IMR-90 (cell line): ENCODE measurements around the gene RARS1. TPM values are rescaled to one million over a fixed set of nuclear protein-coding genes. Genes with fewer than 3 reads are reported as not detected.

Experiments
- ATAC-seq: fragments of 200-7000 bp; cut with Tn5 transposase; 2 replicates; pipeline ENCODE4 v1.9.1; 2020; ENCODE audit warnings: low read depth, mild to moderate bottlenecking, moderate library complexity
- BruUV-seq: library from RNA; stranded (reverse); fragments of 400-500 nt; replicated peaks from 2 replicates; lab custom pipeline; 2021; lab: Mats Ljungman, UMichigan
- CTCF ChIA-PET: fragments of 300-600 bp; formaldehyde crosslinking; extraction: SDS; loops from one replicate; lab custom pipeline; 2021; ENCODE audit warnings: antibody characterized with exemption; lab: Yijun Ruan, JAX
- POLR2A ChIA-PET: fragments of 300-600 bp; sonication (Branson Sonifier 250); formaldehyde crosslinking; loops from one replicate; lab custom pipeline; 2022; ENCODE audit warnings: antibody characterized with exemption; ENCODE audit not compliant: unreplicated experiment; lab: Charles Lee
- DNase-seq: peaks from one replicate; pipeline ENCODE4 v3.0.0; 2013
- H2AFZ ChIP-seq: replicated peaks from 2 replicates; pipeline ENCODE3; 2013; ENCODE audit warnings: low read length, mild to moderate bottlenecking; ENCODE audit not compliant: poor library complexity
- H2AK5ac ChIP-seq: 2 replicates; pipeline ENCODE4 v1.6.1; 2013; ENCODE audit warnings: low read depth, low read length, inconsistent platforms
- H2AK9ac ChIP-seq: replicated peaks from 2 replicates; pipeline ENCODE3; 2013; ENCODE audit warnings: mild to moderate bottlenecking, low read depth, low read length, moderate library complexity; ENCODE audit not compliant: poor library complexity
- H2BK120ac ChIP-seq: 2 replicates; pipeline ENCODE4 v1.6.1; 2013; ENCODE audit warnings: low read depth, low read length, inconsistent platforms
- H2BK15ac ChIP-seq: 3 replicates; pipeline ENCODE4 v1.6.1; 2013; ENCODE audit warnings: low read depth, low read length, inconsistent platforms
- H2BK20ac ChIP-seq: 2 replicates; pipeline ENCODE4 v1.6.1; 2013; ENCODE audit warnings: low read depth, mild to moderate bottlenecking, inconsistent platforms, low read length, moderate library complexity
- H2BK5ac ChIP-seq: 2 replicates; pipeline ENCODE4 v1.6.1; 2013; ENCODE audit warnings: mild to moderate bottlenecking, low read depth, low read length, inconsistent platforms; ENCODE audit not compliant: poor library complexity, severe bottlenecking
- H3K14ac ChIP-seq: replicated peaks from 2 replicates; pipeline ENCODE4 v1.6.1; 2013; ENCODE audit warnings: low read depth, low read length, inconsistent platforms
- H3K18ac ChIP-seq: 2 replicates; pipeline ENCODE4 v1.6.1; 2013; ENCODE audit warnings: low read depth, low read length, control low read depth
- H3K23ac ChIP-seq: 2 replicates; pipeline ENCODE4 v1.6.1; 2013; ENCODE audit warnings: low read depth, low read length, inconsistent platforms
- H3K27ac ChIP-seq: 2 replicates; pipeline ENCODE4 v1.5.1; 2013; ENCODE audit warnings: mild to moderate bottlenecking, control low read depth, low read length; ENCODE audit not compliant: insufficient read depth
- H3K27me3 ChIP-seq: 2 replicates; pipeline ENCODE4 v1.6.1; 2013; ENCODE audit warnings: low read length; ENCODE audit not compliant: control insufficient read depth, insufficient read depth
- H3K36me3 ChIP-seq: 2 replicates; pipeline ENCODE4 v1.6.1; 2013; ENCODE audit warnings: low read length, mixed read lengths; ENCODE audit not compliant: control insufficient read depth, insufficient read depth
- H3K4ac ChIP-seq: 2 replicates; pipeline ENCODE4 v1.6.1; 2013; ENCODE audit warnings: low read depth, low read length, inconsistent platforms
- H3K4me1 ChIP-seq: 2 replicates; pipeline ENCODE4 v1.6.1; 2013; ENCODE audit warnings: low read length, mixed read lengths; ENCODE audit not compliant: control insufficient read depth, insufficient read depth
- H3K4me2 ChIP-seq: 2 replicates; pipeline ENCODE4 v1.6.1; 2013; ENCODE audit warnings: low read depth, mild to moderate bottlenecking, control low read depth, low read length, moderate library complexity
- H3K4me3 ChIP-seq: 2 replicates; pipeline ENCODE4 v1.5.1; 2013; ENCODE audit warnings: low read depth, mild to moderate bottlenecking, control low read depth, low read length, moderate library complexity; ENCODE audit not compliant: insufficient read depth
- H3K56ac ChIP-seq: 2 replicates; pipeline ENCODE4 v1.6.1; 2013; ENCODE audit warnings: low read length, inconsistent platforms; ENCODE audit not compliant: insufficient read depth; ENCODE audit errors: extremely low read depth
- H3K79me1 ChIP-seq, 2 experiments: 2 replicates each; pipeline ENCODE4 v1.6.1; 2013; ENCODE audit warnings: low read length in 2 of 2, inconsistent platforms in 1 of 2, low read depth in 1 of 2
- H3K9ac ChIP-seq: 2 replicates; pipeline ENCODE4 v1.6.1; 2013; ENCODE audit warnings: low read depth, low read length, control low read depth
- H3K9me1 ChIP-seq: 2 replicates; pipeline ENCODE4 v1.6.1; 2013; ENCODE audit warnings: low read length, inconsistent platforms; ENCODE audit not compliant: insufficient read depth
- H3K9me3 ChIP-seq: 2 replicates; pipeline ENCODE4 v1.6.1; 2013; ENCODE audit warnings: low read length; ENCODE audit not compliant: control insufficient read depth, insufficient read depth
- H4K20me1 ChIP-seq: 2 replicates; pipeline ENCODE4 v1.6.1; 2013; ENCODE audit warnings: low read length, inconsistent platforms; ENCODE audit not compliant: insufficient read depth
- H4K5ac ChIP-seq: 2 replicates; pipeline ENCODE4 v1.6.1; 2013; ENCODE audit warnings: mild to moderate bottlenecking, low read depth, low read length, control low read depth
- H4K8ac ChIP-seq, 2 experiments: 2 replicates each; pipeline ENCODE4 v1.6.1; 2013; ENCODE audit warnings: low read depth in 2 of 2, low read length in 2 of 2, control low read depth in 1 of 2, inconsistent platforms in 1 of 2
- H4K91ac ChIP-seq: 2 replicates; pipeline ENCODE4 v1.6.1; 2013; ENCODE audit warnings: low read depth, low read length, inconsistent platforms; ENCODE audit not compliant: insufficient read depth
- BHLHE40 ChIP-seq: fragments of 150-350 bp; IDR thresholded peaks from 2 replicates; pipeline ENCODE4 v1.6.1; 2016; ENCODE audit warnings: mild to moderate bottlenecking, low read depth, low read length
- CEBPB ChIP-seq: IDR thresholded peaks from 2 replicates; pipeline ENCODE4 v1.6.1; 2012; ENCODE audit warnings: low read depth, low read length, improper control_type of control experiment
- CHD1 ChIP-seq: IDR thresholded peaks from 2 replicates; pipeline ENCODE4 v1.6.1; 2012; ENCODE audit warnings: low read depth, low read length, improper control_type of control experiment
- CTCF ChIP-seq: conservative IDR thresholded peaks from 2 replicates; pipeline ENCODE4 v1.5.1; 2012; ENCODE audit warnings: mild to moderate bottlenecking, low read depth, low read length, improper control_type of control experiment
- ELK1 ChIP-seq: fragments of 150-350 bp; IDR thresholded peaks from 2 replicates; pipeline ENCODE4 v1.6.1; 2016; ENCODE audit warnings: low read depth, mild to moderate bottlenecking, low read length, moderate library complexity, borderline replicate concordance
- FOS ChIP-seq: fragments of 150-350 bp; IDR thresholded peaks from 2 replicates; pipeline ENCODE4 v1.6.1; 2016; ENCODE audit warnings: low read depth, low read length
- MAFK ChIP-seq: IDR thresholded peaks from 2 replicates; pipeline ENCODE4 v1.6.1; 2012; ENCODE audit warnings: low read depth, low read length, improper control_type of control experiment
- MAZ ChIP-seq: IDR thresholded peaks from 2 replicates; pipeline ENCODE4 v1.6.1; 2012; ENCODE audit warnings: low read depth, mild to moderate bottlenecking, low read length, improper control_type of control experiment, moderate library complexity, borderline replicate concordance
- MXI1 ChIP-seq: IDR thresholded peaks from 2 replicates; pipeline ENCODE4 v1.6.1; 2012; ENCODE audit warnings: low read depth, mild to moderate bottlenecking, low read length, moderate library complexity, borderline replicate concordance
- NFE2L2 ChIP-seq: fragments of 150-350 bp; IDR thresholded peaks from 2 replicates; pipeline ENCODE4 v1.6.1; 2016; ENCODE audit warnings: low read depth, mild to moderate bottlenecking, low read length
- POLR2A ChIP-seq: IDR thresholded peaks from 2 replicates; pipeline ENCODE4 v1.6.1; 2012; ENCODE audit warnings: mild to moderate bottlenecking, low read depth, low read length
- RAD21 ChIP-seq: IDR thresholded peaks from 2 replicates; pipeline ENCODE4 v1.6.1; 2012; ENCODE audit warnings: low read length, improper control_type of control experiment
- RCOR1 ChIP-seq: IDR thresholded peaks from 2 replicates; pipeline ENCODE4 v1.6.1; 2012; ENCODE audit warnings: mild to moderate bottlenecking, low read length, improper control_type of control experiment; ENCODE audit not compliant: insufficient replicate concordance
- RFX5 ChIP-seq: IDR thresholded peaks from 2 replicates; pipeline ENCODE4 v1.8.0; 2012; ENCODE audit warnings: low read depth, mild to moderate bottlenecking, low read length, moderate library complexity
- SMC3 ChIP-seq: fragments of 150-350 bp; IDR thresholded peaks from 2 replicates; pipeline ENCODE4 v1.6.1; 2016; ENCODE audit warnings: low read depth, mild to moderate bottlenecking, antibody characterized with exemption, low read length, moderate library complexity
- USF2 ChIP-seq: fragments of 150-350 bp; IDR thresholded peaks from 2 replicates; pipeline ENCODE4 v1.6.1; 2017; ENCODE audit warnings: mild to moderate bottlenecking, antibody characterized with exemption, low read length, low read depth
- WGBS, 2 experiments: methylation state at CpG; one replicate each; pipeline versions ENCODE4 v1.1.5 to v1.1.7; 2013; ENCODE audit warnings: missing lambda C conversion rate in 2 of 2; ENCODE audit not compliant: insufficient read length in 1 of 2; ENCODE audit errors: extremely low coverage in 2 of 2; 5-methylcytosine and 5-hydroxymethylcytosine counted together
- dilution Hi-C: fragments of 300-500 bp; cut with HindIII; formaldehyde crosslinking; loops from one replicate; pipeline ENCODE4 v1.14.3; 2018; ENCODE audit warnings: low sequenced_read_pairs; ENCODE audit not compliant: unreplicated experiment
- in situ Hi-C: fragments of 300-500 bp; cut with MboI; formaldehyde crosslinking; loops from 3 replicates; pipeline ENCODE4 v1.14.3; 2019; ENCODE audit warnings: low sequenced_read_pairs, inconsistent platforms, mixed read lengths
- intact Hi-C: fragments of 100-400 bp; cut with micrococcal nuclease; formaldehyde crosslinking; loops from 2 replicates; pipeline ENCODE4 v1.10.0; 2022
- polyA plus RNA-seq, 3 experiments: library from polyadenylated mRNA; depleted of rRNA; stranded (reverse); fragments of >200 nt; gene quantifications; 2 replicates each; pipeline ENCODE4 v1.2.3, GENCODE V29; 2012; ENCODE audit warnings: low replicate concordance in 1 of 3
- total RNA-seq: library from RNA; depleted of rRNA; stranded (reverse); fragments of >200 nt; gene quantifications from 2 replicates; pipeline ENCODE4 v1.2.3, GENCODE V29; 2012

The RARS1 gene
- total and polyA plus RNA-seq, 2 of the 4 experiments (the other 2 are of a cell fraction), result 80.4 to 153 TPM

- ChIA-PET CTCF (no interaction called here), POLR2A (no interaction called here)
- no peak overlapping the region for H2AK5ac ChIP-seq
- DNase-seq (no peak), ATAC-seq (no peak)
- no peak overlapping the region for H2AK9ac ChIP-seq
- H2BK120ac ChIP-seq, result no peak overlapping the region
- H3K56ac ChIP-seq, result no peak overlapping the region
- H3K4me3 ChIP-seq, result no peak overlapping the region
- intact Hi-C loops (no loop called here), dilution Hi-C loops (no loop called here), in situ Hi-C loops (no loop called here)
- no peak overlapping the region for H3K14ac ChIP-seq
- no peak overlapping the region for H4K8ac ChIP-seq
- H3K4me1 ChIP-seq, result peaks cover 2% of the 10 kb centered on the region; the same call in 1 of the 2 replicates
- no peaks in the 10 kb centered on the region for H3K36me3 ChIP-seq
- H2BK20ac ChIP-seq, result no peak overlapping the region
- no peak overlapping the region for H3K4ac ChIP-seq
- no peak overlapping the region for H3K23ac ChIP-seq
- peaks cover 20% of the 10 kb centered on the region for H3K27me3 ChIP-seq
- no peaks in the 10 kb centered on the region for H4K20me1 ChIP-seq
- no peaks in the 10 kb centered on the region for H3K79me1 ChIP-seq
- no peak overlapping the region for H2BK5ac ChIP-seq
- H2AFZ ChIP-seq, result no peak overlapping the region
- 0 out of 2 replicates have a peak, but pooled peaks cover 3% of the 10 kb centered on the region for H3K9me1 ChIP-seq
- no peak overlapping the region for H3K4me2 ChIP-seq
- peaks cover 8% of the 10 kb centered on the region for H3K9me3 ChIP-seq
- no peak overlapping the region for H2BK15ac ChIP-seq
- TF ChIP-seq MAZ, result no peak
- TF ChIP-seq USF2, result no peak
- no peak for TF ChIP-seq CTCF
- TF ChIP-seq NFE2L2, result no peak
- no peak for TF ChIP-seq CEBPB
- TF ChIP-seq SMC3, result no peak
- TF ChIP-seq MXI1, result no peak
- TF ChIP-seq MAFK, result no peak
- TF ChIP-seq RFX5, result no peak
- TF ChIP-seq BHLHE40, result no peak
- TF ChIP-seq RAD21, result no peak
- no peak for TF ChIP-seq RCOR1
- no peak for TF ChIP-seq FOS
- TF ChIP-seq ELK1, result no peak
- no peak for TF ChIP-seq CHD1
- no peak for TF ChIP-seq POLR2A
- H4K5ac ChIP-seq, result no peak overlapping the region
- no peak overlapping the region for H3K18ac ChIP-seq
- no peak overlapping the region for H3K9ac ChIP-seq
- H4K91ac ChIP-seq, result no peak overlapping the region
- H3K27ac ChIP-seq, result no peak overlapping the region
- BruUV-seq, result no TSS peak
- whole genome bisulfite sequencing, 2 experiments, result no CpG with 5 or more reads among the region's 2 CpGs
These were observed 39.6 kb downstream of the RARS1 start for GRCh38 chr5:168525856-168526255.
